ENCODE measurements around the gene SORCS3.

The SORCS3 gene

DNA sequence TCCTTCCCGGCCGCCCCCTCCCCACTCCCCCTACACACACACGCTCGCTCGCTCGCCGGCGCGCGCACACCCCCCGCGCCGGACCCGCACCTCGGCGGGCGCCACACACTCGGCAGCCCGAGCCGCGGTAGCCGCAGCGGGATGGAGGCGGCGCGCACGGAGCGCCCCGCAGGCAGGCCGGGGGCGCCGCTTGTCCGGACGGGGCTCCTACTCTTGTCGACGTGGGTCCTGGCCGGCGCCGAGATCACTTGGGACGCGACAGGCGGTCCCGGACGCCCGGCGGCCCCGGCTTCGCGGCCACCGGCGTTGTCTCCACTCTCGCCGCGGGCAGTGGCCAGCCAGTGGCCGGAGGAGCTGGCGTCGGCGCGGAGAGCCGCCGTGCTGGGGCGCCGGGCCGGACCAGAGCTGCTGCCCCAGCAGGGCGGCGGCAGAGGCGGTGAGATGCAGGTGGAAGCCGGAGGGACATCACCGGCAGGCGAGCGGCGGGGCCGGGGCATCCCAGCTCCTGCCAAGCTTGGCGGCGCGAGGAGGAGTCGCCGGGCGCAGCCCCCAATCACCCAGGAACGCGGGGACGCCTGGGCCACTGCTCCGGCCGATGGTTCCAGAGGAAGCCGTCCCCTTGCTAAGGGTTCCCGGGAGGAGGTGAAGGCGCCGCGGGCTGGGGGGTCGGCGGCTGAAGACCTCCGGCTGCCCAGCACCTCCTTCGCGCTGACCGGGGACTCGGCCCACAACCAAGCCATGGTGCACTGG is at the start of gene SORCS3:
Gene SORCS3 (plus strand): TSS at position 104 of the 750 bp plus-strand sequence.
- in situ Hi-C loops (cut with HindIII; ENCODE audit: low pct_ligation_motif_present, low sequenced_read_pairs), result no loop called here
- H3K4me3 ChIP-seq (ENCODE audit: low read depth, low read length), result no peak within 1 kb of the TSS
- no peaks in the 10 kb centered on the region for H3K36me3 ChIP-seq (replicated peaks)
- H3K27ac ChIP-seq, result no peak within 1 kb of the TSS
- TF ChIP-seq, protein P1, sequence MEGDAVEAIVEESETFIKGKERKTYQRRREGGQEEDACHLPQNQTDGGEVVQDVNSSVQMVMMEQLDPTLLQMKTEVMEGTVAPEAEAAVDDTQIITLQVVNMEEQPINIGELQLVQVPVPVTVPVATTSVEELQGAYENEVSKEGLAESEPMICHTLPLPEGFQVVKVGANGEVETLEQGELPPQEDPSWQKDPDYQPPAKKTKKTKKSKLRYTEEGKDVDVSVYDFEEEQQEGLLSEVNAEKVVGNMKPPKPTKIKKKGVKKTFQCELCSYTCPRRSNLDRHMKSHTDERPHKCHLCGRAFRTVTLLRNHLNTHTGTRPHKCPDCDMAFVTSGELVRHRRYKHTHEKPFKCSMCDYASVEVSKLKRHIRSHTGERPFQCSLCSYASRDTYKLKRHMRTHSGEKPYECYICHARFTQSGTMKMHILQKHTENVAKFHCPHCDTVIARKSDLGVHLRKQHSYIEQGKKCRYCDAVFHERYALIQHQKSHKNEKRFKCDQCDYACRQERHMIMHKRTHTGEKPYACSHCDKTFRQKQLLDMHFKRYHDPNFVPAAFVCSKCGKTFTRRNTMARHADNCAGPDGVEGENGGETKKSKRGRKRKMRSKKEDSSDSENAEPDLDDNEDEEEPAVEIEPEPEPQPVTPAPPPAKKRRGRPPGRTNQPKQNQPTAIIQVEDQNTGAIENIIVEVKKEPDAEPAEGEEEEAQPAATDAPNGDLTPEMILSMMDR (IDR thresholded peaks at IDR 0.05; ENCODE audit: low read depth, low read length, missing control alignments), result no peak
- H3K27me3 ChIP-seq (replicated peaks), result peaks cover 41% of the 10 kb centered on the region
- DNase-seq, result no peak

GRCh38 chr10:104591441-104591840 is 49.6 kb upstream of the SORCS3 start:
- H3K27ac ChIP-seq, result no peak overlapping the region
- TF ChIP-seq, protein P1 (IDR thresholded peaks at IDR 0.05; ENCODE audit: low read depth, low read length, missing control alignments), result no peak
- DNase-seq, result no peak

DNA sequence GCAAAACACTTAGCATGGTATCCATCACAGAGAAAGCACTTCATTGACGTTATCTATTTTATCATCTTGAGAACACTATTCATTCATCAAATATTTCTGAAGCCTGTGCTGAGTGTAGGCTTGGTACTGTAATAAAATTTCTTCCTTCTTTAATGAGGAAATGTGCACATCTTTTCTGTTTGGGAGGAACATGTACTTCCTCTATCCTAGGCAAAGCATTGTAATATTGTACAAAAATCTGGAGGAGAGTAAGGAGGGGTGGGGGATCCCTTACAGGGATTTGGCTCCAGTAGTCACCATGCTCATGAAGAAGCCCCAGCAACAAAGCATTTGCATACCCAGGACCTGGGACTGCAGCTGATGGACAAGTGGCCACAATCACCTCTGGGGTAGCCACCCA is 39.9 kb upstream of the SORCS3 start:
- DNase-seq, result no peak
- Histone ChIP-seq H3K27ac (no peak overlapping the region), H3K36me3 (replicated peaks) (no peaks in the 10 kb centered on the region), H3K27me3 (replicated peaks) (no peaks in the 10 kb centered on the region), H3K4me3 (ENCODE audit: low read depth, low read length) (no peak overlapping the region)
- TF ChIP-seq, protein P1 (IDR thresholded peaks at IDR 0.05; ENCODE audit: low read depth, low read length, missing control alignments), result no peak
- in situ Hi-C loops (cut with HindIII; ENCODE audit: low pct_ligation_motif_present, low sequenced_read_pairs), result no loop called here

More at GRCh38 chr10:104591441-104591840, 49.6 kb upstream of the SORCS3 start:
- Histone ChIP-seq H3K36me3 (replicated peaks) (no peaks in the 10 kb centered on the region), H3K4me3 (ENCODE audit: low read depth, low read length) (no peak overlapping the region), H3K27me3 (replicated peaks) (no peaks in the 10 kb centered on the region)
- in situ Hi-C loops (cut with HindIII; ENCODE audit: low pct_ligation_motif_present, low sequenced_read_pairs), result loop anchor here (25.0 kb wide), 1 partner anchor 179 kb away; no protein-coding TSS in a partner anchor

- H3K4me3 ChIP-seq (ENCODE audit: low read depth, low read length), result no peak overlapping the region
- H3K27me3 ChIP-seq (replicated peaks), result no peaks in the 10 kb centered on the region
- no peak for DNase-seq
- H3K36me3 ChIP-seq (replicated peaks), result no peaks in the 10 kb centered on the region
- in situ Hi-C loops (cut with HindIII; ENCODE audit: low pct_ligation_motif_present, low sequenced_read_pairs), result no loop called here
- TF ChIP-seq, protein P1 (IDR thresholded peaks at IDR 0.05; ENCODE audit: low read depth, low read length, missing control alignments), result no peak
- H3K27ac ChIP-seq, result no peak overlapping the region
Observed at GRCh38 chr10:104608091-104608828, 32.8 kb upstream of the SORCS3 start.

- in situ Hi-C loops (cut with HindIII; ENCODE audit: low pct_ligation_motif_present, low sequenced_read_pairs), result no loop called here
- no peak for DNase-seq
- TF ChIP-seq, protein P1 (IDR thresholded peaks at IDR 0.05; ENCODE audit: low read depth, low read length, missing control alignments), result no peak
- Histone ChIP-seq H3K27ac (no peak overlapping the region), H3K36me3 (replicated peaks) (no peaks in the 10 kb centered on the region), H3K4me3 (ENCODE audit: low read depth, low read length) (no peak overlapping the region), H3K27me3 (replicated peaks) (no peaks in the 10 kb centered on the region)
Observed at GRCh38 chr10:104612571-104613205, 28.4 kb upstream of the SORCS3 start.

Measured in brain microvascular endothelial cell (primary cell).